Keratinocyte (primary cell): ENCODE measurements around the gene FYB1.

ENCODE experiments used
- EZH2 ChIP-seq: IDR thresholded peaks from one replicate; pipeline ENCODE4 v1.6.1; 2012; ENCODE audit warnings: inconsistent platforms, mild to moderate bottlenecking, low read length, moderate library complexity
- TF ChIP-seq, protein P1 (sequence below), 3 experiments: IDR thresholded peaks in 1 of 3; conservative IDR thresholded peaks in 1 of 3; optimal IDR thresholded peaks in 1 of 3; 2 replicates in 2 of 3; 3 replicates in 1 of 3; pipeline versions ENCODE3 to v1.5.1; 2011; ENCODE audit warnings: low read length in 3 of 3, mild to moderate bottlenecking in 3 of 3, moderate library complexity in 2 of 3, control low read depth in 1 of 3, inconsistent platforms in 1 of 3; ENCODE audit not compliant: insufficient read depth in 2 of 3; ENCODE audit errors: extremely low read depth in 1 of 3

DNA sequence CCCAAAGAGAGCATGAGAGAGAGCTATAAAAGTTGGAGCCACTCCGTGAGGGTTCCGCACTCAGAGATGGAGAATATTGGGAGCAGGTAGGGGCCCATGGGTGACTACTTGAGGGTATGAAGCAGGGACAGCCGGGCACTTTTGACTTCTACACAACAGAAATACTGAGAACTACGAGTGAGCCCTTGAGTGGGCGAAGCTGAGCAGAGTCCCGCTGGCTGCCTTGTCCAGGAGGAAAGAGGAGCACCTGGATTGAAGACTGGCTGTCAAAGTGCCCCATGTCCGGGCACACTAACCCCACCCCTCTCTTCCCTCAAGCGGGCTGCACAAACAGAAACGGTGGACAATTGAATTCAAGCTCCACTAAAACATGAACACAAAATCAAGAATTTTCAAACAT, 33.6 kb downstream of the FYB1 start:
- TF ChIP-seq, protein P1, sequence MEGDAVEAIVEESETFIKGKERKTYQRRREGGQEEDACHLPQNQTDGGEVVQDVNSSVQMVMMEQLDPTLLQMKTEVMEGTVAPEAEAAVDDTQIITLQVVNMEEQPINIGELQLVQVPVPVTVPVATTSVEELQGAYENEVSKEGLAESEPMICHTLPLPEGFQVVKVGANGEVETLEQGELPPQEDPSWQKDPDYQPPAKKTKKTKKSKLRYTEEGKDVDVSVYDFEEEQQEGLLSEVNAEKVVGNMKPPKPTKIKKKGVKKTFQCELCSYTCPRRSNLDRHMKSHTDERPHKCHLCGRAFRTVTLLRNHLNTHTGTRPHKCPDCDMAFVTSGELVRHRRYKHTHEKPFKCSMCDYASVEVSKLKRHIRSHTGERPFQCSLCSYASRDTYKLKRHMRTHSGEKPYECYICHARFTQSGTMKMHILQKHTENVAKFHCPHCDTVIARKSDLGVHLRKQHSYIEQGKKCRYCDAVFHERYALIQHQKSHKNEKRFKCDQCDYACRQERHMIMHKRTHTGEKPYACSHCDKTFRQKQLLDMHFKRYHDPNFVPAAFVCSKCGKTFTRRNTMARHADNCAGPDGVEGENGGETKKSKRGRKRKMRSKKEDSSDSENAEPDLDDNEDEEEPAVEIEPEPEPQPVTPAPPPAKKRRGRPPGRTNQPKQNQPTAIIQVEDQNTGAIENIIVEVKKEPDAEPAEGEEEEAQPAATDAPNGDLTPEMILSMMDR (optimal IDR thresholded peaks at IDR 0.05 in 1 of 3, IDR thresholded peaks at IDR 0.05 in 1 of 3, conservative IDR thresholded peaks at IDR 0.05 in 1 of 3; ENCODE audit: extremely low read depth in 1 of 3, insufficient read depth in 2 of 3, low read length in 3 of 3) = no peak
- TF ChIP-seq EZH2 = no peak
